Astrocyte (in vitro differentiated cells and primary cell): ENCODE data around the gene BBX. TPM values are rescaled to one million over a fixed set of nuclear protein-coding genes. Genes with fewer than 3 reads are reported as not detected.

Experiments used
- DNase-seq: peaks from one replicate; pipeline ENCODE4 v3.0.0-alpha.2; 2010; ENCODE audit warnings: low read depth
- FAIRE-seq: peaks from 2 replicates; lab custom pipeline; 2011; peaks lifted over from hg19 to GRCh38; lab: Jason Lieb, UNC
- H2AFZ ChIP-seq: 2 replicates; pipeline ENCODE4 v1.6.0; 2012; ENCODE audit warnings: low read depth, low read length, inconsistent platforms
- H3K27ac ChIP-seq: 2 replicates; pipeline ENCODE4 v1.5.1; 2011; ENCODE audit warnings: low read depth, low read length, inconsistent platforms
- H3K27me3 ChIP-seq: 2 replicates; pipeline ENCODE4 v1.6.0; 2011; ENCODE audit warnings: low read length, inconsistent platforms; ENCODE audit not compliant: insufficient read depth
- H3K36me3 ChIP-seq: 2 replicates; pipeline ENCODE4 v1.5.1; 2011; ENCODE audit warnings: low read length, inconsistent platforms; ENCODE audit not compliant: insufficient read depth
- H3K4me1 ChIP-seq: 2 replicates; pipeline ENCODE4 v1.5.1; 2011; ENCODE audit warnings: low read length, inconsistent platforms; ENCODE audit not compliant: insufficient read depth
- H3K4me2 ChIP-seq: 2 replicates; pipeline ENCODE4 v1.6.0; 2012; ENCODE audit warnings: low read length, inconsistent platforms
- H3K4me3 ChIP-seq: 2 replicates; pipeline ENCODE4 v1.5.1; 2011; ENCODE audit warnings: low read depth, mild to moderate bottlenecking, low read length, inconsistent platforms; ENCODE audit not compliant: insufficient read depth
- H3K79me2 ChIP-seq: 2 replicates; pipeline ENCODE4 v1.6.0; 2012; ENCODE audit warnings: mild to moderate bottlenecking, low read length, inconsistent platforms; ENCODE audit not compliant: insufficient read depth
- H3K9ac ChIP-seq: 2 replicates; pipeline ENCODE4 v1.6.0; 2012; ENCODE audit warnings: mild to moderate bottlenecking, low read length, inconsistent platforms
- H3K9me3 ChIP-seq: 2 replicates; pipeline ENCODE4 v1.5.1; 2012; ENCODE audit warnings: low read depth, mild to moderate bottlenecking, low read length, inconsistent platforms; ENCODE audit not compliant: insufficient read depth
- H4K20me1 ChIP-seq: 2 replicates; pipeline ENCODE4 v1.6.0; 2012; ENCODE audit warnings: low read length, inconsistent platforms; ENCODE audit not compliant: insufficient read depth
- H3K27ac Mint-ChIP-seq: one replicate; pipeline ENCODE4 v1.8.0; 2021; ENCODE audit warnings: mild to moderate bottlenecking, mixed read lengths; ENCODE audit not compliant: unreplicated experiment
- H3K27me3 Mint-ChIP-seq: one replicate; pipeline ENCODE4 v1.8.0; 2021; ENCODE audit warnings: low read depth, mixed read lengths; ENCODE audit not compliant: unreplicated experiment
- H3K36me3 Mint-ChIP-seq: one replicate; pipeline ENCODE4 v1.8.0; 2021; ENCODE audit warnings: low read depth, mixed read lengths; ENCODE audit not compliant: unreplicated experiment
- H3K4me1 Mint-ChIP-seq: one replicate; pipeline ENCODE4 v1.8.0; 2021; ENCODE audit warnings: low read depth, mixed read lengths; ENCODE audit not compliant: unreplicated experiment
- H3K4me3 Mint-ChIP-seq: one replicate; pipeline ENCODE4 v1.8.0; 2021; ENCODE audit warnings: mild to moderate bottlenecking, moderate library complexity, mixed read lengths; ENCODE audit not compliant: unreplicated experiment
- H3K9me3 Mint-ChIP-seq: one replicate; pipeline ENCODE4 v1.8.0; 2021; ENCODE audit warnings: mild to moderate bottlenecking, mixed read lengths; ENCODE audit not compliant: unreplicated experiment
- EZH2 ChIP-seq: IDR thresholded peaks from 2 replicates; pipeline ENCODE4 v1.6.1; 2012; ENCODE audit warnings: mild to moderate bottlenecking, low read length, inconsistent platforms; ENCODE audit not compliant: insufficient read depth
- total RNA-seq: library from RNA; stranded (reverse); gene quantifications from 2 replicates; pipeline ENCODE4 v1.2.1, GENCODE V29; 2021
- TF ChIP-seq, protein P1 (sequence below): IDR thresholded peaks from 2 replicates; pipeline ENCODE4 v1.5.1; 2011; ENCODE audit warnings: low read depth, mild to moderate bottlenecking, inconsistent platforms, low read length, moderate library complexity; ENCODE audit not compliant: insufficient read depth

Gene BBX
- total RNA-seq, 1 donor from 2014 or later, result 91.6 TPM

DNA sequence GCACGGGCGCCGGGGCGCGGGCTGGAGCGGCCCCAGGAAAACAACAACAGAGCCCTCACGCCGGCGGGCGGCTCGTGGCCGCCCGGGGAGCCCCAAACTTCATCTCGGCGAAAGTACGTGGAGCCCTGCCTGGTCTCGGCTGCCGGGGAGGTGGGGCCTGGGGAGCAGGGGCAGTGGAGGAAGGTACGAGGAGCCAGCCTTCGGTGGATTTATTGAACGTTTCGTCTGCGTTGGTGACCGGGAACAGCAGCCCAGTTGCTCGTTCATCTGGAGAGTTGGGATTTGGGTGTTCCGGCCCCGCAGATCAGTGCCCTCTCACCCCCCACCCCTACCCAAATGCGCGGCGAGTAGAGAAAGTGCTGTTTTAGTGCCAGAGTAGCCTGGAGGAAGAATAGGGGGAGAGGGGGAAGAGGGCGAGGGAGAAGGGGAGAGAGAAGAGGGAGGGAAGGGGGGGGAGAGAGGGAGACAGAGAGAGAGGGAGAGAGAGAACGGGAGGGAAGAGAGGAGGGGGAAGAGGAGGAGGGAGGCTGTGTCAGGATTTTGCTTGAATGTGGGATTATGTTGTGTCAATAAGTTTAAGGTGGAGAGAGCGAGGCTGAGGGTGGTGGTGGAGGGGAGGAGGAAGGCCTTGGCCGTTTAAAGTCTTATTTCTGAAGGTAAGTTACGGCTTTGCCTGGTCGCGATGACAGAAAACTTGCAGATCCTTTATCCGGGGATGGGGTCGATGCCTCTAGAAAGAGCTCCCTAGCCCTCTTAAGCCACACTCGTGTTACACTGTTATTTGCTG is 970 bp downstream of the BBX start:
- H3K27ac ChIP-seq, result peak overlapping the region; percentile 70
- Mint-ChIP-seq H3K9me3 (no peaks in the 10 kb centered on the region), H3K4me1 (peaks cover 15% of the 10 kb centered on the region), H3K27ac (peak overlapping the region; percentile 89), H3K4me3 (peak overlapping the region; percentile 91), H3K36me3 (no peaks in the 10 kb centered on the region), H3K27me3 (no peaks in the 10 kb centered on the region)
- peak overlapping the region; percentile 95 for H3K4me3 ChIP-seq
- peak overlapping the region; percentile 95 for H3K9ac ChIP-seq
- no peak for FAIRE-seq
- TF ChIP-seq EZH2, result no peak
- TF ChIP-seq, protein P1, sequence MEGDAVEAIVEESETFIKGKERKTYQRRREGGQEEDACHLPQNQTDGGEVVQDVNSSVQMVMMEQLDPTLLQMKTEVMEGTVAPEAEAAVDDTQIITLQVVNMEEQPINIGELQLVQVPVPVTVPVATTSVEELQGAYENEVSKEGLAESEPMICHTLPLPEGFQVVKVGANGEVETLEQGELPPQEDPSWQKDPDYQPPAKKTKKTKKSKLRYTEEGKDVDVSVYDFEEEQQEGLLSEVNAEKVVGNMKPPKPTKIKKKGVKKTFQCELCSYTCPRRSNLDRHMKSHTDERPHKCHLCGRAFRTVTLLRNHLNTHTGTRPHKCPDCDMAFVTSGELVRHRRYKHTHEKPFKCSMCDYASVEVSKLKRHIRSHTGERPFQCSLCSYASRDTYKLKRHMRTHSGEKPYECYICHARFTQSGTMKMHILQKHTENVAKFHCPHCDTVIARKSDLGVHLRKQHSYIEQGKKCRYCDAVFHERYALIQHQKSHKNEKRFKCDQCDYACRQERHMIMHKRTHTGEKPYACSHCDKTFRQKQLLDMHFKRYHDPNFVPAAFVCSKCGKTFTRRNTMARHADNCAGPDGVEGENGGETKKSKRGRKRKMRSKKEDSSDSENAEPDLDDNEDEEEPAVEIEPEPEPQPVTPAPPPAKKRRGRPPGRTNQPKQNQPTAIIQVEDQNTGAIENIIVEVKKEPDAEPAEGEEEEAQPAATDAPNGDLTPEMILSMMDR, result no peak
- H2AFZ ChIP-seq, result peak overlapping the region; percentile 83
- H3K27me3 ChIP-seq, result no peaks in the 10 kb centered on the region
- peaks cover 10% of the 10 kb centered on the region for H3K4me1 ChIP-seq
- H3K79me2 ChIP-seq, result peaks cover 35% of the 10 kb centered on the region
- peaks cover 5% of the 10 kb centered on the region for H4K20me1 ChIP-seq
- H3K4me2 ChIP-seq, result peak overlapping the region; percentile 98
- no peaks in the 10 kb centered on the region for H3K9me3 ChIP-seq
- no peaks in the 10 kb centered on the region for H3K36me3 ChIP-seq
- DNase-seq, result peak; percentile 52

DNA sequence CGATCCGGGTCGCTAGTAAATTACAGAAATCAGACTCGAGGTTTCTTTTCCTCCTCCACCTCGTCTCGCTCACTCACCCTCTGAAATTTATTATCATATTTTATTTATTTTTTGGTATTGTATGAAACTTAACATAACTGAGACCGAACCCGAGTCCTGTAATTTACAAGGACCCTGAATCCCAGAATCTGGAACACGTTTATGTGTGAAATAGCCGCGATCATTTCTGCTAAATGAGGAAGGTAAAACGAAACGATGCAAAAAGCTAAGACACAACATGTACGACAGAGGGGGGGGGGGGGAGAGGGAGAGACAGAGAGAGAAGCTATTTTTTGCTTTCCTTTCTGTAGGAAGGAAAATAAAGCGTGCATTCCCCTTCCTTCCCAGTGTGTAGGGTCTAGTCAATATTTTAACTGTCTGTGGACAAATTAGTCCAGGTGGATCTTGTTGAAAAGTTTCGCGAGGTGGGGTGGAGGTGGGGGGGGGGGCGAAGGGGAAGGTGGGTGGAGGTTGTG is 1.6 kb downstream of the BBX start:
- Histone ChIP-seq H3K4me3 (peak overlapping the region; percentile 95), H3K9ac (peak overlapping the region; percentile 95), H3K4me2 (peak overlapping the region; percentile 98), H3K36me3 (peaks cover 1% of the 10 kb centered on the region), H4K20me1 (peaks cover 5% of the 10 kb centered on the region), H3K9me3 (no peaks in the 10 kb centered on the region), H3K4me1 (peaks cover 10% of the 10 kb centered on the region), H2AFZ (peak overlapping the region; percentile 83), H3K27me3 (no peaks in the 10 kb centered on the region), H3K79me2 (peaks cover 35% of the 10 kb centered on the region), H3K27ac (peak overlapping the region; percentile 70)
- FAIRE-seq (no peak), DNase-seq (peak; percentile 22)
- Mint-ChIP-seq H3K4me3 (peak overlapping the region; percentile 91), H3K27ac (peak overlapping the region; percentile 89), H3K36me3 (no peaks in the 10 kb centered on the region), H3K9me3 (no peaks in the 10 kb centered on the region), H3K27me3 (no peaks in the 10 kb centered on the region), H3K4me1 (peaks cover 15% of the 10 kb centered on the region)
- no peak for TF ChIP-seq EZH2
- TF ChIP-seq, protein P1, result no peak
